ENCODE results near the gene PRSS16. TPM values are rescaled to one million over a fixed set of nuclear protein-coding genes. Genes with fewer than 3 reads are reported as not detected.
"Not testable (repeated sequence)": the region's sequence is repeated elsewhere in the genome, so short reads cannot be mapped to it uniquely, and the experiment has no call there.

The PRSS16 gene
- total RNA-seq, 6 donors from 2014 or later = 11.9 to 21.0 (median 14.6) TPM

GRCh38 chr6:27260369-27260768 lies 12.9 kb downstream of the PRSS16 start:
- no peaks in the 10 kb centered on the region for H3K4me1 ChIP-seq
- 10 to 16% methylated on average over 17 to 21 of the region's 21 CpGs for WGBS, 2 donors
- no peak for DNase-seq
- no peak overlapping the region for H3K27ac ChIP-seq
- no peak for ATAC-seq (ENCODE audit: low FRiP score in 2 of 2)
- H3K9me3 ChIP-seq = no peaks in the 10 kb centered on the region
- peaks cover 0 to 7% (median 5%) of the 10 kb centered on the region in 4 donors for H3K27me3 ChIP-seq
- TF ChIP-seq CTCF (IDR thresholded peaks at IDR 0.05) (no peak), EP300 (IDR thresholded peaks at IDR 0.05) (no peak), POLR2AphosphoS5 (IDR thresholded peaks at IDR 0.05) (no peak), POLR2A (IDR thresholded peaks at IDR 0.05) (no peak)
- H3K4me3 ChIP-seq = no peak overlapping the region
- no peaks in the 10 kb centered on the region for H3K36me3 ChIP-seq

GRCh38 chr6:27260836-27261375 lies 13.4 kb downstream of the PRSS16 start:
- no peaks in the 10 kb centered on the region for H3K4me1 ChIP-seq
- no peaks in the 10 kb centered on the region for H3K36me3 ChIP-seq
- no peak overlapping the region for H3K27ac ChIP-seq
- DNase-seq (no peak), ATAC-seq (ENCODE audit: low FRiP score in 2 of 2) (no peak)
- no peak overlapping the region for H3K4me3 ChIP-seq
- H3K27me3 ChIP-seq = peaks cover 0 to 7% (median 5%) of the 10 kb centered on the region in 4 donors
- WGBS, 2 donors = 9 to 10% methylated on average over 29 to 30 of the region's 30 CpGs
- H3K9me3 ChIP-seq = no peaks in the 10 kb centered on the region
- TF ChIP-seq CTCF (IDR thresholded peaks at IDR 0.05) (no peak), POLR2A (IDR thresholded peaks at IDR 0.05) (no peak), POLR2AphosphoS5 (IDR thresholded peaks at IDR 0.05) (no peak)

GRCh38 chr6:27263886-27264285 lies 16.4 kb downstream of the PRSS16 start:
- no peak for TF ChIP-seq POLR2AphosphoS5 (IDR thresholded peaks at IDR 0.05)
- TF ChIP-seq CTCF (IDR thresholded peaks at IDR 0.05) = no peak
- no peak for TF ChIP-seq EP300 (IDR thresholded peaks at IDR 0.05)
- TF ChIP-seq POLR2A (IDR thresholded peaks at IDR 0.05) = no peak
- ATAC-seq (ENCODE audit: low FRiP score in 2 of 2) (no peak), DNase-seq (no peak)
- Histone ChIP-seq H3K4me3 (no peak overlapping the region), H3K27ac (no peak overlapping the region), H3K27me3 (peaks cover 0 to 18% (median 6%) of the 10 kb centered on the region in 4 donors), H3K4me1 (no peaks in the 10 kb centered on the region), H3K9me3 (no peaks in the 10 kb centered on the region), H3K36me3 (no peaks in the 10 kb centered on the region)
- WGBS, 2 donors = 54 to 66% methylated on average over 8 of the region's 8 CpGs

GRCh38 chr6:27267003-27267402 lies 19.5 kb downstream of the PRSS16 start:
- not testable (repeated sequence) for H3K4me1 ChIP-seq; ATAC-seq (ENCODE audit: low FRiP score in 2 of 2); DNase-seq; H3K36me3 ChIP-seq; H3K4me3 ChIP-seq; H3K9me3 ChIP-seq; H3K27ac ChIP-seq
- 88 to 93% methylated on average over 3 of the region's 3 CpGs for WGBS, 2 donors
- H3K27me3 ChIP-seq = peaks cover 0 to 12% (median 2%) of the 10 kb centered on the region in 4 donors

- peaks cover 0 to 15% (median 2%) of the 10 kb centered on the region in 4 donors for H3K27me3 ChIP-seq
- WGBS, 2 donors = 13 to 21% methylated on average over 22 of the region's 22 CpGs
- H3K4me3 ChIP-seq = no peak overlapping the region
- H3K36me3 ChIP-seq = no peaks in the 10 kb centered on the region
- no peak for TF ChIP-seq POLR2A (IDR thresholded peaks at IDR 0.05)
- no peak for TF ChIP-seq EP300 (IDR thresholded peaks at IDR 0.05)
- TF ChIP-seq CTCF (IDR thresholded peaks at IDR 0.05) = no peak
- no peak for TF ChIP-seq POLR2AphosphoS5 (IDR thresholded peaks at IDR 0.05)
- H3K9me3 ChIP-seq = no peaks in the 10 kb centered on the region
- H3K4me1 ChIP-seq = no peaks in the 10 kb centered on the region
- ATAC-seq (ENCODE audit: low FRiP score in 2 of 2) (no peak), DNase-seq (no peak)
- no peak overlapping the region for H3K27ac ChIP-seq
Measured at GRCh38 chr6:27267857-27268434, 20.4 kb downstream of the PRSS16 start.
